HepG2 (cell line): ENCODE data around the gene ENDOG. TPM values are rescaled to one million over a fixed set of nuclear protein-coding genes. Genes with fewer than 3 reads are reported as not detected.

Source experiments
- DBP ChIP-seq: sonication (generic); formaldehyde crosslinking; IDR thresholded peaks from 2 replicates; pipeline ENCODE4 v1.4.0; 2020; ENCODE audit warnings: missing genetic modification reagents; ENCODE audit errors: not compliant biosample characterization
- ELF4 ChIP-seq: sonication (generic); formaldehyde crosslinking; IDR thresholded peaks from 2 replicates; pipeline ENCODE4 v1.5.0; 2020; ENCODE audit warnings: missing genetic modification reagents, mild to moderate bottlenecking, moderate library complexity, borderline replicate concordance
- HHEX ChIP-seq: IDR thresholded peaks from 2 replicates; pipeline ENCODE4 v1.6.1; 2016; ENCODE audit warnings: control low read depth
- KIAA2018 ChIP-seq: sonication (generic); formaldehyde crosslinking; IDR thresholded peaks from 2 replicates; pipeline ENCODE4 v1.5.0; 2020; ENCODE audit warnings: mild to moderate bottlenecking, missing genetic modification reagents, borderline replicate concordance
- KMT2B ChIP-seq: IDR thresholded peaks from 2 replicates; pipeline ENCODE4 v1.6.1; 2016; ENCODE audit warnings: missing genetic modification reagents, missing compliant biosample characterization
- NFE2L1 ChIP-seq: sonication (generic); formaldehyde crosslinking; IDR thresholded peaks from 2 replicates; pipeline ENCODE4 v1.4.0; 2020; ENCODE audit warnings: missing genetic modification reagents, mild to moderate bottlenecking, borderline replicate concordance
- THAP8 ChIP-seq: sonication (generic); formaldehyde crosslinking; IDR thresholded peaks from 2 replicates; pipeline ENCODE4 v1.5.1; 2020; ENCODE audit warnings: missing genetic modification reagents, mild to moderate bottlenecking, borderline replicate concordance
- ZNF430 ChIP-seq: sonication (generic); formaldehyde crosslinking; IDR thresholded peaks from 2 replicates; pipeline ENCODE4 v1.9.0; 2021; ENCODE audit warnings: mild to moderate bottlenecking, missing genetic modification reagents
- ZNF609 ChIP-seq: sonication (generic); formaldehyde crosslinking; IDR thresholded peaks from 2 replicates; pipeline ENCODE4 v1.4.0; 2020; ENCODE audit warnings: mild to moderate bottlenecking, missing genetic modification reagents, borderline replicate concordance
- ZNF749 ChIP-seq: sonication (generic); formaldehyde crosslinking; IDR thresholded peaks from 2 replicates; pipeline ENCODE4 v1.8.0; 2022; ENCODE audit warnings: mild to moderate bottlenecking, missing genetic modification reagents, moderate library complexity, borderline replicate concordance
- ZNF761 ChIP-seq: sonication (generic); formaldehyde crosslinking; conservative IDR thresholded peaks from 2 replicates; pipeline ENCODE4 v1.4.0; 2020; ENCODE audit warnings: mild to moderate bottlenecking, missing genetic modification reagents
- ZNF768 ChIP-seq: sonication (generic); formaldehyde crosslinking; IDR thresholded peaks from 2 replicates; pipeline ENCODE4 v1.4.0; 2020; ENCODE audit warnings: missing genetic modification reagents
- polyA plus RNA-seq, 8 experiments: library from polyadenylated mRNA; depleted of rRNA in 3 of 8; stranded (reverse) in 7 of 8; unstranded in 1 of 8; fragments of >200 nt; fragmentation: Illumina TruSeq in 4 of 8; extraction: Trizol in 4 of 8; gene quantifications; 2 replicates each; pipeline versions ENCODE4 v1.2.1 to v1.2.3, GENCODE V29; 2011 to 2016; ENCODE audit warnings: low read depth in 4 of 8, missing spikeins in 1 of 8, mixed read lengths in 1 of 8; ENCODE audit not compliant: insufficient read depth in 1 of 8
- total RNA-seq, 5 experiments: library from RNA; depleted of rRNA; stranded (reverse); fragments of >200 nt; fragmentation: Illumina TruSeq; extraction: Trizol; gene quantifications; 2 replicates each; pipeline ENCODE4 v1.2.3, GENCODE V29; 2016; ENCODE audit warnings: low read depth in 1 of 5

ENDOG gene
- total and polyA plus RNA-seq, 2 of the 13 experiments (the other 11 are each of a cell fraction or from before 2014, with no cell fraction given): 26.3 to 28.8 TPM

GRCh38 chr9:128829477-128830251 lies 11.4 kb downstream of the ENDOG start, which contains the start of gene SPOUT1 (continued):
- TF ChIP-seq ZNF609 (CRISPR knock-in tag): peak; percentile 23; the same call in 1 of the 2 replicates
- TF ChIP-seq THAP8: peak; percentile 82; the same call in 1 of the 2 replicates
- 0 out of 2 replicates have a peak, but pooled peaks have one; percentile 73 for TF ChIP-seq ZNF761 (CRISPR knock-in tag)
- peak; percentile 78 for TF ChIP-seq KMT2B (CRISPR knock-in tag)
- TF ChIP-seq KIAA2018 (CRISPR knock-in tag): no peak
- no peak for TF ChIP-seq ELF4 (CRISPR knock-in tag)
- 0 out of 2 replicates have a peak, but pooled peaks have one; percentile 31 for TF ChIP-seq ZNF430
- no peak for TF ChIP-seq ZNF749
- 0 out of 2 replicates have a peak, but pooled peaks have one; percentile 5 for TF ChIP-seq HHEX (CRISPR knock-in tag)
- peak; percentile 79 for TF ChIP-seq DBP (CRISPR knock-in tag)
- no peak for TF ChIP-seq NFE2L1 (CRISPR knock-in tag)
- peak; percentile 60; the same call in 1 of the 2 replicates for TF ChIP-seq ZNF768
